ENCODE measurements around the gene OSTF1. TPM values are rescaled to one million over a fixed set of nuclear protein-coding genes. Genes with fewer than 3 reads are reported as not detected.

Gene OSTF1
- total RNA-seq, 1 experiment from 2014 or later, result 58.4 TPM

DNA sequence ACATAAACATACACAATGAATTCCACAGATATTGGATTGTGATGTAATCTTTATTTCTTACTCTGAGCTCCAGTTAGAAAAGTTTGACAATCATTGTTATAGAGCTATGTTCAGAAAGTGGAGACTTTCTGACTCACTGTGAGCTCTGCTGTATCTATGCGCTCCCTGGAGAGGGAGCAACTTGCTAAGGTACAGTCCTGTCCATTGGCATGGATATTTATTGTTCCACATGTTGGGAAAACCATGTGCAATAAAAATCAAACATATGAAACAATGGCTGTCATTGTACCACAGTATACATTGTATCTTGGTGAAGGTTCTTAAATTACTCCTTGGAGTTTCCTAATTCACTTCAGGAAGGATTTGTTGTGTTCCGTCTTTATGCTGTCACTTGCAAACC lies 27.1 kb upstream of the OSTF1 start:
- Histone ChIP-seq H3K27me3 (ENCODE audit: insufficient read depth, low read depth) (no peaks in the 10 kb centered on the region), H4K20me1 (ENCODE audit: insufficient read depth) (no peaks in the 10 kb centered on the region), H3K27ac (no peak overlapping the region), H3K36me3 (ENCODE audit: low read depth) (no peaks in the 10 kb centered on the region), H3K79me2 (ENCODE audit: low read depth) (no peaks in the 10 kb centered on the region), H3K9me3 (ENCODE audit: insufficient read depth, low read depth) (no peaks in the 10 kb centered on the region; the same call in 1 of the 2 replicates), H2AFZ (no peak overlapping the region), H3K4me1 (replicated peaks; ENCODE audit: insufficient read depth) (no peaks in the 10 kb centered on the region), H3F3A (ENCODE audit: insufficient read depth, low read depth) (no peaks in the 10 kb centered on the region), H3K4me3 (no peak overlapping the region), H3K9me2 (ENCODE audit: insufficient read depth) (no peaks in the 10 kb centered on the region), H3K4me2 (no peak overlapping the region)
- TF ChIP-seq, protein P1, sequence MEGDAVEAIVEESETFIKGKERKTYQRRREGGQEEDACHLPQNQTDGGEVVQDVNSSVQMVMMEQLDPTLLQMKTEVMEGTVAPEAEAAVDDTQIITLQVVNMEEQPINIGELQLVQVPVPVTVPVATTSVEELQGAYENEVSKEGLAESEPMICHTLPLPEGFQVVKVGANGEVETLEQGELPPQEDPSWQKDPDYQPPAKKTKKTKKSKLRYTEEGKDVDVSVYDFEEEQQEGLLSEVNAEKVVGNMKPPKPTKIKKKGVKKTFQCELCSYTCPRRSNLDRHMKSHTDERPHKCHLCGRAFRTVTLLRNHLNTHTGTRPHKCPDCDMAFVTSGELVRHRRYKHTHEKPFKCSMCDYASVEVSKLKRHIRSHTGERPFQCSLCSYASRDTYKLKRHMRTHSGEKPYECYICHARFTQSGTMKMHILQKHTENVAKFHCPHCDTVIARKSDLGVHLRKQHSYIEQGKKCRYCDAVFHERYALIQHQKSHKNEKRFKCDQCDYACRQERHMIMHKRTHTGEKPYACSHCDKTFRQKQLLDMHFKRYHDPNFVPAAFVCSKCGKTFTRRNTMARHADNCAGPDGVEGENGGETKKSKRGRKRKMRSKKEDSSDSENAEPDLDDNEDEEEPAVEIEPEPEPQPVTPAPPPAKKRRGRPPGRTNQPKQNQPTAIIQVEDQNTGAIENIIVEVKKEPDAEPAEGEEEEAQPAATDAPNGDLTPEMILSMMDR (conservative IDR thresholded peaks at IDR 0.05), result no peak
- no peak for TF ChIP-seq EZH2 (IDR thresholded peaks at IDR 0.05; ENCODE audit: low read depth)
- POLR2A ChIA-PET (ENCODE audit: unreplicated experiment), result no interaction called here
- CTCF ChIA-PET, result no interaction called here
- intact Hi-C loops (cut with micrococcal nuclease; ENCODE audit: unreplicated experiment), result no loop called here
- no peak for DNase-seq
- BruUV-seq (replicated peaks), result no TSS peak

DNA sequence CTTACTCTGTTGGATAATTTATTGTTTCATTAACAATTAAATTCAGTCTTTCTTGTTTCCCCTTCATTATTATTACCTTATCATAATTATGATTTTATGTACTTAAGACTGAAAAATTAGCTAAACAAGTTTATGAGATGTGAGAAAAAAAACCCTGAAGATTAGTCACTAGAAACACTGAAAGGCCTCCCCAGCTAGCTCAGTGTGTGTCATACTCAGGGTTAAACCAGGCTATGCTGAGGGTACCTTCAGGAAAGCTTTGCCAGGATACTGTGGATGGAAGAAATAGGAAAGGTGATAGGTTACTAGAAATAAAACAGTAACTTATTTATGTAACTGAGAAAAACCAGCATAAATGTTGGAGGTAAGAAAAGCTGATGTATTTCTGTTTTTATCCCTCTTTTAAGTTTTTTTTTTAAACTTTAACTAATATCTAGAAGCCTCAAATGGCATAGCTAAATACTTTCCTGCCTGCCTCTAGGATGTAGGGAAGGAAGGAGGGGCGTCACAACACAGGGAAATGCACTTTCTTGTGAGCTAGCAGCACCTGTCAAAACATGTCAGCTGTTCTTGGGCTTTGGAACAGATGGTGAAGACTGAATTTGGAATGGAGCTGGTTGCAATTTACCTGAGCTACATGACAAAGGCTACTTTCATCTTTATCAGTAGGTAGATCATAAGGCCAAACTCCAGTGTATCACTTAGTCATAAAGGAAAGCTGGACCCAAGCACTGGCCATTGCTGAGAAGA lies 24.6 kb upstream of the OSTF1 start:
- no peaks in the 10 kb centered on the region for H3K27me3 ChIP-seq (ENCODE audit: insufficient read depth, low read depth)
- no peaks in the 10 kb centered on the region for H3K9me3 ChIP-seq (ENCODE audit: insufficient read depth, low read depth)
- H3K4me1 ChIP-seq (replicated peaks; ENCODE audit: insufficient read depth), result no peaks in the 10 kb centered on the region
- H2AFZ ChIP-seq, result no peak overlapping the region
- no peak for DNase-seq
- H3F3A ChIP-seq (ENCODE audit: insufficient read depth, low read depth), result no peaks in the 10 kb centered on the region
- H3K4me2 ChIP-seq, result no peak overlapping the region
- POLR2A ChIA-PET (ENCODE audit: unreplicated experiment), result no interaction called here
- no peaks in the 10 kb centered on the region for H3K9me2 ChIP-seq (ENCODE audit: insufficient read depth)
- no peaks in the 10 kb centered on the region for H3K36me3 ChIP-seq (ENCODE audit: low read depth)
- no TSS peak for BruUV-seq (replicated peaks)
- H4K20me1 ChIP-seq (ENCODE audit: insufficient read depth), result no peaks in the 10 kb centered on the region
- TF ChIP-seq EZH2 (IDR thresholded peaks at IDR 0.05; ENCODE audit: low read depth), result no peak
- TF ChIP-seq, protein P1 (conservative IDR thresholded peaks at IDR 0.05), result no peak
- no peak overlapping the region for H3K4me3 ChIP-seq
- CTCF ChIA-PET, result no interaction called here
- H3K27ac ChIP-seq, result no peak overlapping the region
- no peaks in the 10 kb centered on the region for H3K79me2 ChIP-seq (ENCODE audit: low read depth)
- intact Hi-C loops (cut with micrococcal nuclease; ENCODE audit: unreplicated experiment), result no loop called here

DNA sequence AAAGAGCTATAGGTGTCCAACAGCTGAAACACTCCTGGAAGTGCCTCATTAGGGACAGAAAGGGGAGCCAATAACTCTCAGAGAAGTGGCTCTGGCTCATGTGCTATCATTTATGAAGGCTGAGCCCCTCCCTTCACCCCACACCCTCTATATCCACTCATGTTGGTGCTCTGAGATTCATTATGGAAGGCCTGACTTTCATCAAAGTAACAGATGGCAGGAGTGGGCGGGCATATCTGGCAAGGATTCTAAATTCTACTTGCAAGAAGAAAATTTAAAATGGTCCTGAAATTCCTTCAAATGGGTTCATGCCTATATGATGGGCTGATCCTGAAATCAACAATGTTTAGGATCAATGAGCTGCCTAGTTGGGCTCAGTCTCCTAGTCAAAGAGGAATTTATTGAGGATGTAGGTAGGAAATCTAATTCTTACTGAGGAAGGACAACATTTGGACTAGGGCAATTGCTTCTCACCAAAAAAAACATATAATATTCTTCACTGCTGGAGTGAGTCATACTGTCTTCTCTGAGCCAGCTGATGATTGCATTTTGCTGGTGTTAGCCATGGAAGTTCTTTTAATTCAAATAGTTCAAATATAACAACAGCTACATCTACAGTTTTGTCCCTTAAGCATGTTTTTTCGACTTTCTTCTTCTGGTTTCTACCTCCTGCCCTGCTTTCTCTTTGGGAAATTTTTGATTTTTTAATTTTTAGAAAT lies 23.8 kb upstream of the OSTF1 start:
- Histone ChIP-seq H2AFZ (no peak overlapping the region), H3F3A (ENCODE audit: insufficient read depth, low read depth) (no peaks in the 10 kb centered on the region), H4K20me1 (ENCODE audit: insufficient read depth) (no peaks in the 10 kb centered on the region), H3K4me3 (no peak overlapping the region), H3K4me1 (replicated peaks; ENCODE audit: insufficient read depth) (no peaks in the 10 kb centered on the region), H3K27me3 (ENCODE audit: insufficient read depth, low read depth) (no peaks in the 10 kb centered on the region), H3K79me2 (ENCODE audit: low read depth) (no peaks in the 10 kb centered on the region), H3K27ac (no peak overlapping the region), H3K36me3 (ENCODE audit: low read depth) (no peaks in the 10 kb centered on the region), H3K4me2 (no peak overlapping the region), H3K9me3 (ENCODE audit: insufficient read depth, low read depth) (no peaks in the 10 kb centered on the region), H3K9me2 (ENCODE audit: insufficient read depth) (no peaks in the 10 kb centered on the region)
- ChIA-PET CTCF (no interaction called here), POLR2A (ENCODE audit: unreplicated experiment) (no interaction called here)
- BruUV-seq (replicated peaks), result no TSS peak
- TF ChIP-seq, protein P1 (conservative IDR thresholded peaks at IDR 0.05), result no peak
- TF ChIP-seq EZH2 (IDR thresholded peaks at IDR 0.05; ENCODE audit: low read depth), result no peak
- no peak for DNase-seq
- intact Hi-C loops (cut with micrococcal nuclease; ENCODE audit: unreplicated experiment), result no loop called here
